Measurements from ENCODE around the gene CENPH. TPM values are rescaled to one million over a fixed set of nuclear protein-coding genes. Genes with fewer than 3 reads are reported as not detected.

The CENPH gene
- total and polyA plus RNA-seq, 2 of the 8 experiments (the other 6 are each of a cell fraction or from before 2014, with no cell fraction given), result 69.0 to 82.8 TPM

DNA sequence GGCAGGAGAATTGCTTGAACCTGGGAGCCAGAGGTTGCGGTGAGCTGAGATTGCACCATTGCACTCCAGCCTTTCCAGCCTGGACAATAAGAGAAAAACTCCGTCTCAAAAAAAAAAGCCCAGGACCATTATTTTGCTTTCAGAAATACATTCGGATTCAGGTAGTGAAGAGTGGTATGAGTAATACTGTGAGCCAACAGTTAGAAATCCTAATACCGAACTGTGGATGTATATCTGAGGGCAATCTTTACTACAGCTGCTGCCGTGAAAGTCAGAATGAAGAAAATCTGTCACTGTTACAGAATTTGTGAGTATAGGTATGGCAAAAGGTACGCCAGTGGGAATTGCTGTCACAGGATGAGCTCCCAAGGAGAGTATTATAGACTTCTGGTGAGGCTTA lies 41.9 kb downstream of the CENPH start (continued):
- TF ChIP-seq, protein P1, sequence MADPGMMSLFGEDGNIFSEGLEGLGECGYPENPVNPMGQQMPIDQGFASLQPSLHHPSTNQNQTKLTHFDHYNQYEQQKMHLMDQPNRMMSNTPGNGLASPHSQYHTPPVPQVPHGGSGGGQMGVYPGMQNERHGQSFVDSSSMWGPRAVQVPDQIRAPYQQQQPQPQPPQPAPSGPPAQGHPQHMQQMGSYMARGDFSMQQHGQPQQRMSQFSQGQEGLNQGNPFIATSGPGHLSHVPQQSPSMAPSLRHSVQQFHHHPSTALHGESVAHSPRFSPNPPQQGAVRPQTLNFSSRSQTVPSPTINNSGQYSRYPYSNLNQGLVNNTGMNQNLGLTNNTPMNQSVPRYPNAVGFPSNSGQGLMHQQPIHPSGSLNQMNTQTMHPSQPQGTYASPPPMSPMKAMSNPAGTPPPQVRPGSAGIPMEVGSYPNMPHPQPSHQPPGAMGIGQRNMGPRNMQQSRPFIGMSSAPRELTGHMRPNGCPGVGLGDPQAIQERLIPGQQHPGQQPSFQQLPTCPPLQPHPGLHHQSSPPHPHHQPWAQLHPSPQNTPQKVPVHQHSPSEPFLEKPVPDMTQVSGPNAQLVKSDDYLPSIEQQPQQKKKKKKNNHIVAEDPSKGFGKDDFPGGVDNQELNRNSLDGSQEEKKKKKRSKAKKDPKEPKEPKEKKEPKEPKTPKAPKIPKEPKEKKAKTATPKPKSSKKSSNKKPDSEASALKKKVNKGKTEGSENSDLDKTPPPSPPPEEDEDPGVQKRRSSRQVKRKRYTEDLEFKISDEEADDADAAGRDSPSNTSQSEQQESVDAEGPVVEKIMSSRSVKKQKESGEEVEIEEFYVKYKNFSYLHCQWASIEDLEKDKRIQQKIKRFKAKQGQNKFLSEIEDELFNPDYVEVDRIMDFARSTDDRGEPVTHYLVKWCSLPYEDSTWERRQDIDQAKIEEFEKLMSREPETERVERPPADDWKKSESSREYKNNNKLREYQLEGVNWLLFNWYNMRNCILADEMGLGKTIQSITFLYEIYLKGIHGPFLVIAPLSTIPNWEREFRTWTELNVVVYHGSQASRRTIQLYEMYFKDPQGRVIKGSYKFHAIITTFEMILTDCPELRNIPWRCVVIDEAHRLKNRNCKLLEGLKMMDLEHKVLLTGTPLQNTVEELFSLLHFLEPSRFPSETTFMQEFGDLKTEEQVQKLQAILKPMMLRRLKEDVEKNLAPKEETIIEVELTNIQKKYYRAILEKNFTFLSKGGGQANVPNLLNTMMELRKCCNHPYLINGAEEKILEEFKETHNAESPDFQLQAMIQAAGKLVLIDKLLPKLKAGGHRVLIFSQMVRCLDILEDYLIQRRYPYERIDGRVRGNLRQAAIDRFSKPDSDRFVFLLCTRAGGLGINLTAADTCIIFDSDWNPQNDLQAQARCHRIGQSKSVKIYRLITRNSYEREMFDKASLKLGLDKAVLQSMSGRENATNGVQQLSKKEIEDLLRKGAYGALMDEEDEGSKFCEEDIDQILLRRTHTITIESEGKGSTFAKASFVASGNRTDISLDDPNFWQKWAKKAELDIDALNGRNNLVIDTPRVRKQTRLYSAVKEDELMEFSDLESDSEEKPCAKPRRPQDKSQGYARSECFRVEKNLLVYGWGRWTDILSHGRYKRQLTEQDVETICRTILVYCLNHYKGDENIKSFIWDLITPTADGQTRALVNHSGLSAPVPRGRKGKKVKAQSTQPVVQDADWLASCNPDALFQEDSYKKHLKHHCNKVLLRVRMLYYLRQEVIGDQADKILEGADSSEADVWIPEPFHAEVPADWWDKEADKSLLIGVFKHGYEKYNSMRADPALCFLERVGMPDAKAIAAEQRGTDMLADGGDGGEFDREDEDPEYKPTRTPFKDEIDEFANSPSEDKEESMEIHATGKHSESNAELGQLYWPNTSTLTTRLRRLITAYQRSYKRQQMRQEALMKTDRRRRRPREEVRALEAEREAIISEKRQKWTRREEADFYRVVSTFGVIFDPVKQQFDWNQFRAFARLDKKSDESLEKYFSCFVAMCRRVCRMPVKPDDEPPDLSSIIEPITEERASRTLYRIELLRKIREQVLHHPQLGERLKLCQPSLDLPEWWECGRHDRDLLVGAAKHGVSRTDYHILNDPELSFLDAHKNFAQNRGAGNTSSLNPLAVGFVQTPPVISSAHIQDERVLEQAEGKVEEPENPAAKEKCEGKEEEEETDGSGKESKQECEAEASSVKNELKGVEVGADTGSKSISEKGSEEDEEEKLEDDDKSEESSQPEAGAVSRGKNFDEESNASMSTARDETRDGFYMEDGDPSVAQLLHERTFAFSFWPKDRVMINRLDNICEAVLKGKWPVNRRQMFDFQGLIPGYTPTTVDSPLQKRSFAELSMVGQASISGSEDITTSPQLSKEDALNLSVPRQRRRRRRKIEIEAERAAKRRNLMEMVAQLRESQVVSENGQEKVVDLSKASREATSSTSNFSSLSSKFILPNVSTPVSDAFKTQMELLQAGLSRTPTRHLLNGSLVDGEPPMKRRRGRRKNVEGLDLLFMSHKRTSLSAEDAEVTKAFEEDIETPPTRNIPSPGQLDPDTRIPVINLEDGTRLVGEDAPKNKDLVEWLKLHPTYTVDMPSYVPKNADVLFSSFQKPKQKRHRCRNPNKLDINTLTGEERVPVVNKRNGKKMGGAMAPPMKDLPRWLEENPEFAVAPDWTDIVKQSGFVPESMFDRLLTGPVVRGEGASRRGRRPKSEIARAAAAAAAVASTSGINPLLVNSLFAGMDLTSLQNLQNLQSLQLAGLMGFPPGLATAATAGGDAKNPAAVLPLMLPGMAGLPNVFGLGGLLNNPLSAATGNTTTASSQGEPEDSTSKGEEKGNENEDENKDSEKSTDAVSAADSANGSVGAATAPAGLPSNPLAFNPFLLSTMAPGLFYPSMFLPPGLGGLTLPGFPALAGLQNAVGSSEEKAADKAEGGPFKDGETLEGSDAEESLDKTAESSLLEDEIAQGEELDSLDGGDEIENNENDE (IDR thresholded peaks at IDR 0.05; ENCODE audit: insufficient replicate concordance, low read length), result no peak
- TF ChIP-seq SIX5 (IDR thresholded peaks at IDR 0.05; ENCODE audit: low read depth, low read length) (no peak), SUZ12 (IDR thresholded peaks at IDR 0.05; ENCODE audit: low read length) (no peak), TBP (IDR thresholded peaks at IDR 0.05; ENCODE audit: low read depth, low read length) (no peak), SRF (IDR thresholded peaks at IDR 0.05; ENCODE audit: low read depth, low read length) (no peak), RBBP5 (IDR thresholded peaks at IDR 0.05; ENCODE audit: borderline replicate concordance, low read depth, low read length) (no peak), HDAC2 (IDR thresholded peaks at IDR 0.05; ENCODE audit: borderline replicate concordance in 1 of 2, low read depth in 2 of 2, low read length in 2 of 2) (no peak), CTBP2 (IDR thresholded peaks at IDR 0.05; ENCODE audit: borderline replicate concordance, insufficient read depth, insufficient read length, low read length) (no peak)

Measured in H1 (cell line).